ENCODE data around the gene SCOC.

GRCh38 chr4:140344101-140344500 lies 29.3 kb upstream of the SCOC start:
- TF ChIP-seq CTCF (IDR thresholded peaks at IDR 0.05 in 4 of 5, conservative IDR thresholded peaks at IDR 0.05 in 1 of 5) (no peak), POLR2A (IDR thresholded peaks at IDR 0.05) (no peak)
